ENCODE results near the gene PLAAT3. TPM values are rescaled to one million over a fixed set of nuclear protein-coding genes. Genes with fewer than 3 reads are reported as not detected.

PLAAT3 gene
- total and polyA plus RNA-seq, 12 donors: 31.8 to 138 (median 56.9) TPM

DNA sequence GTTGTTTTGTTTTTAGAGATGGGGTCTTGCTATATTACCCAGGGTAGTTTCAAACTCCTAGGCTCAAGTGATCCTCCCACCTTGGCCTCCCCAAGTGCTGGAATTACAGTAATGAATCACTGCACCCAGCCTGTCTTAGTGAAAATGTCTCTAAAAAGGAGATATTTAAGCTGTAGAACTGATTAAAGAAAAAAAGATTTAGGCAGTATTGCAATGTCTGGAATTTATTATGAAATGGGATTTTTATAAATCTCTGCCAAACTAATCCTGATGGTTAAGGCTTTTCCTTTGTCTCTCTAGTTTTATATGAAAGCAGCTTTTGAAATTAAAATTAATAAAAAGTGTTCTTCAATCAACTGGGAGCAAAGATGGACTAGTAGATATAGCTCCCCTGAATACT, 2.1 kb downstream of the PLAAT3 start:
- intact Hi-C loops (cut with DNase I): no loop called here
- Histone ChIP-seq H3K27ac (peak overlapping the region in 1 of 5 donors; percentile 32), H3K4me1 (replicated peaks in 1 of 2) (peaks cover 24 to 50% of the 10 kb centered on the region in 2 donors), H3K4me3 (no peak overlapping the region), H3K36me3 (replicated peaks in 1 of 2) (no peaks in the 10 kb centered on the region), H3K27me3 (no peaks in the 10 kb centered on the region), H3K9me3 (replicated peaks in 1 of 3) (no peaks in the 10 kb centered on the region)
- TF ChIP-seq CTCF (IDR thresholded peaks at IDR 0.05): no peak
- no peak for TF ChIP-seq POLR2A (IDR thresholded peaks at IDR 0.05)
- no peak for DNase-seq

GRCh38 chr11:63611395-63611747, 2.9 kb downstream of the PLAAT3 start:
- H3K4me3 ChIP-seq: no peak overlapping the region
- H3K4me1 ChIP-seq (replicated peaks in 1 of 2): peaks cover 24 to 50% of the 10 kb centered on the region in 2 donors
- H3K9me3 ChIP-seq (replicated peaks in 1 of 3): no peaks in the 10 kb centered on the region
- intact Hi-C loops (cut with DNase I): no loop called here
- TF ChIP-seq POLR2A (IDR thresholded peaks at IDR 0.05): no peak
- TF ChIP-seq CTCF (IDR thresholded peaks at IDR 0.05): no peak
- peak overlapping the region in 2 of 5 donors; percentile 20 to 32 for H3K27ac ChIP-seq
- H3K27me3 ChIP-seq: no peaks in the 10 kb centered on the region
- WGBS, 4 donors: 35 to 52% (median 45%) methylated on average over 1 of the region's 1 CpG
- DNase-seq: no peak
- no peaks in the 10 kb centered on the region for H3K36me3 ChIP-seq (replicated peaks in 1 of 2)

DNA sequence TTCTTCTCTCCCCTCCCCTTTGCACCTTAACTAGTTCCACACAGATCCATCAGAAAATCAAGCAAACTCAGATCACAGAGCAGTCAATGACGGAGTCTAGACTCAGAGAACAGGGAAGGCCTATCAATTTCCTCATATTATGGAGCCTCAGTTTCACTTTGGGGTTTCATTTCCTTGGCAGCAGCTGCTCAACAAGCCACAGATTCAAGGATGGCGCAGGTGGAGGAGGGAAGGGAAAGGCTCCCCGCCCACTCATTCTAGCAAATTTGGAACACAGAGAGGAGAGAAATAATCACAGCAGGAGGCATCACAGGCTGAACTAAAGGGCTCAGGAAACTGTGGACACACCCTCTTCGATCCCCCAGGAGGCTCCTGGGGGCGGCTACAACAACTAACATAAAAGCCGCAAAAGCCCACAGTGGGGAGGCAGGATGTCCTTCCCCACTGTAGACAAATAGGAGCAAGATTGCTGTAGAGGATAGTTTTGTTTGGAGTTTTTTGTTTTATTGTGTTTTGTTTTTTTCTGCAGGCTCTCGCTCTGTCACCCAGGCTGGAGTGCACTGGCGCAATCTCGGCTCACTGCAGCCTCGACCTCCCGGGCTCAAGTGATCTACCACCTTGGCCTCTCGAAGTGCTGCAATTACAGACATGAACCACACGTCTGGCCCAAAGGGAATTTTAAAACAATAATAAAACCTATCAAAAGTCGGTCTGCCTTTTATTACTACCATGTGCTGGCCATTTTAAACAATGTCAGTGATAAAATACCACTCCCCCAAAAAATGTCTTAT, 3.4 kb downstream of the PLAAT3 start:
- DNase-seq: peak in 4 of 7 donors; percentile 32 to 53 (median 38)
- Histone ChIP-seq H3K27ac (peak overlapping the region in 3 of 5 donors; percentile 15 to 63 (median 45)), H3K27me3 (no peaks in the 10 kb centered on the region), H3K4me3 (no peak overlapping the region), H3K36me3 (replicated peaks in 1 of 2) (no peaks in the 10 kb centered on the region), H3K9me3 (replicated peaks in 1 of 3) (no peaks in the 10 kb centered on the region), H3K4me1 (replicated peaks in 1 of 2) (peaks cover 24 to 50% of the 10 kb centered on the region in 2 donors)
- intact Hi-C loops (cut with DNase I): no loop called here
- 59 to 68% (median 60%) methylated on average over 14 of the region's 14 CpGs for WGBS, 4 donors
- TF ChIP-seq POLR2A (IDR thresholded peaks at IDR 0.05): no peak
- peak in 3 of 6 experiments; percentile 11 to 23 (median 12) for TF ChIP-seq CTCF (IDR thresholded peaks at IDR 0.05)

DNA sequence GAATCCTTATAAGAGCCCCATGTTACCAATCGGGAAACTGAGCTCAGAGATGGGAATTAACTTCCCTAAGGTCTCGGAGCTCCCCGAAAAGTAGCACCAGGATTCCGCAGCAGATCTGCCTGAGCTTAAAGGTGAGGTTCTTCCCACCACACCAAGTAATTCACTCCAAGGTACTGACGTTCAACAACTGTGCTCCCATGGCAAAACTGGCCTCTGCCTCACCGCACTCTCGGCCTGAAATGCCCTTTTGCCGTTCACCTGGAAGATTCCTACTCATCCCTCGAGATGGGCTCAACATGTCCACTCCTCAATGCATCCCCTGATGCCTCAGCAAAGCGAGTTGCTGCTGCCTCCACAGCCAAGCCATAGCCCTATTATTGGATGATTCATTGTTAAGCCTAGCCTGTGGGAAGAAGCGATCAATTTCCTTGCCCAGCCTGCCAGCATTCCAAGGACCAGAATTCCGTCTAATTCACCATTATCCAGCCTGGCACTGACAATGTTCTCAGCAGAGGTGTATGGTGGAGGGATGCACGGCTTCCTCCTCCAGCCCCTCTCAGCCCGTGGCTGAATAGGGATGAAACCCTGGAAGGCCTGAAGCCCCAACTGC, 4.2 kb downstream of the PLAAT3 start:
- TF ChIP-seq CTCF (IDR thresholded peaks at IDR 0.05) (no peak), POLR2A (IDR thresholded peaks at IDR 0.05) (no peak)
- Histone ChIP-seq H3K36me3 (replicated peaks in 1 of 2) (no peaks in the 10 kb centered on the region), H3K27ac (peak overlapping the region in 3 of 5 donors; percentile 15 to 63 (median 45)), H3K9me3 (replicated peaks in 1 of 3) (no peaks in the 10 kb centered on the region), H3K27me3 (no peaks in the 10 kb centered on the region), H3K4me1 (replicated peaks in 1 of 2) (peaks cover 24 to 50% of the 10 kb centered on the region in 2 donors), H3K4me3 (no peak overlapping the region)
- intact Hi-C loops (cut with DNase I): no loop called here
- peak in 2 of 7 donors; percentile 15 to 46 for DNase-seq
- WGBS, 4 donors: 79 to 92% (median 81%) methylated on average over 13 to 14 of the region's 14 CpGs

All from adrenal gland (tissue), 12 donors.